ENCODE results near the gene ZSCAN25.
"Not testable (repeated sequence)": the region's sequence is repeated elsewhere in the genome, so short reads cannot be mapped to it uniquely, and the experiment has no call there.

Gene ZSCAN25

DNA sequence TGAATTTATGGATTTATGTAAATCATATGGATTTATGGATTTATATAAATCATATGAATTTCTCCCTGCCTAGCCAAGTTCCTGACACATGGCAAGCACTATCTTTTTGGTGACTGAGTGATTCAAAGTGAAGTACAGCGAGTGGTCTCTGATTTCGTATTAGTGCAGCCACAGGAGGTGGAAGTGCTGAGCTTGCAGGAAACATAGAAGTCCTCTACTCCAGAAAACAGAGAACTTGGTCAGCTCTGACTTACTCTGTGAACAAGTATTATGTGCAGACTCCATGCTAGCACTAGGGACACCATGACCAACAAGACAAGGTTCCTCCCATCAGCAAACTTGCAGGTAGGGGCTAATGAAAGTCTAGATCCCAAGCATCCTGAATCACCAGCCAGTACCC is 34.5 kb downstream of the ZSCAN25 start:
- DNase-seq: no peak

DNA sequence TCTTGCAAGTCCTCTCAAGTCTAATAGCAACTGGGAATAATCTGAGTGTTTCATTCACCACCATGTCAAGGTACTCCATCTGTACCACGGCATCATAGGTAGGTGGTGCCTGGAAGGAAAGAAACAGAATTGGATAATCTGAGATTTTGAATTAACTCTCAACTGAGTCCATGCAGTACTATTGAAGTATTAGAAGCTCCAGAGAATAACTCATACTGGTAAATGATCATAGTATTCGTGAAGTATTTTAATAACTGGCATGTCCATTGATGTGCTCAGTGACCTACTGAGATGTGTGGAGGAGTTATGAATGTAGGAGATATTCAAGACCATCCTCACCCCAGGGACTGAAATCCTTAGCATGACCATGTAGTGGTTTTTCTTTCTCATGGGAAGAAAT is 35.9 kb downstream of the ZSCAN25 start:
- DNase-seq: no peak

DNA sequence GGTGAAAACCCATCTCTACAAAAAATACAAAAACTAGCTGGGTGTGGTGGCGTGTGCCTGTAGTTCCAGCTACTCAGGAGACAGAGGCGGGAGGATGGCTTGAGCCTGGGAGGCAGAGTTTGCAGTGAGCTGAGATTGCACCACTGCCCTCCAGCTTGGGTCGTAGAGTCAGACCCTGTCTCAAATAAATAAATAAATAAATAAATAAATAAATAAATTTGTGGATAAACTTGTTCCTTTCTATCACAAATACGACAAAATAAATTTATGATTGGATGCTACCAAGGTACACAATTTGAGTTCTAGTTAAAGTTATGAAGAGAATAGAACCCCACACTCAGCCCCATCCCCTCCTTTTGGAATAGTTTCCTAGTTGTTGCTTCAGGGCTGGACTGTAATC is 36.5 kb downstream of the ZSCAN25 start:
- DNase-seq: not testable (repeated sequence)

DNA sequence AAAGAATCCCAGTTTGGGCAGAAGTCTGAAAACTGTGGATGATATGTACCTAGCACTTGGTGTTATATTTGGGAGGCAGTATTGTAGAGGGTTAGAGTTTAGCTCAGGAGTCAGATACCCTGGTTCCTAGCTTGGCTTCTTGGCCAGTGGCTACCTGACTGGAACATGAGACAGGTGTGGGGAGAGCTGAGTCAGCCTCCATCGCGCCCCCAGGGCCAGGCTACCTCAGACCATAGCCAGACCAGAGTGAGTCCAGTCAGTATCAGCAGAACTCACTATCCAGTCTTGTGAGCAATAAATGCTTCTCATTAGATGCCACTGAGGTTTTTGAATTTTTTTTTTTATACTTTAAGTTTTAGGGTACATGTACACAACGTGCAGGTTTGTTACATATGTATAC is 37.0 kb downstream of the ZSCAN25 start:
- DNase-seq: no peak

DNA sequence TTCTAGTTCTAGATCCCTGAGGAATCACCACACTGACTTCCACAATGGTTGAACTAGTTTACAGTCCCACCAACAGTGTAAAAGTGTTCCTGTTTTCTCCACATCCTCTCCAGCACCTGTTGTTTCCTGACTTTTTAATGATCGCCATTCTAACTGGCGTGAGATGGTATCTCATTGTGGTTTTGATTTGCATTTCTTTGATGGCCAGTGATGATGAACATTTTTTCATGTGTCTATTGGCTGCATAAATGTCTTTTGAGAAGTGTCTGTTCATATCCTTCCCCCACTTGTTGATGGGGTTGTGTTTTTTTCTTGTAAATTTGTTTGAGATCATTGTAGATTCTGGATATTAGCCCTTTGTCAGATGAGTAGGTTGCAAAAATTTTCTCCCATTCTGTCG is 37.9 kb downstream of the ZSCAN25 start:
- not testable (repeated sequence) for DNase-seq

DNA sequence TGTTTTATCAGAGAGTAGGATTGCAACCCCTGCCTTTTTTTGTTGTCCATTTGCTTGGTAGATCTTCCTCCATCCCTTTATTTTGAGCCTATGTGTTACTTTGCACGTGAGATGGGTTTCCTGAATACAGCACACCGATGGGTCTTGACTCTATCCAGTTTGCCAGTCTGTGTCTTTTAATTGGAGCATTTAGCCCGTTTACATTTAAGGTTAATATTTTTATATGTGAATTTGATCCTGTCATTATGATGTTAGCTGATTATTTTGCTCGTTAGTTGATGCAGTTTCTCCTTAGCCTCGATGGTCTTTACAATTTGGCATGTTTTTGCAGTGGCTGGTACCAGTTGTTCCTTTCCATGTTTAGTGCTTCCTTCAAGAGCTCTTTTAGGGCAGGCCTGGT is 41.1 kb downstream of the ZSCAN25 start:
- not testable (repeated sequence) for DNase-seq

DNA sequence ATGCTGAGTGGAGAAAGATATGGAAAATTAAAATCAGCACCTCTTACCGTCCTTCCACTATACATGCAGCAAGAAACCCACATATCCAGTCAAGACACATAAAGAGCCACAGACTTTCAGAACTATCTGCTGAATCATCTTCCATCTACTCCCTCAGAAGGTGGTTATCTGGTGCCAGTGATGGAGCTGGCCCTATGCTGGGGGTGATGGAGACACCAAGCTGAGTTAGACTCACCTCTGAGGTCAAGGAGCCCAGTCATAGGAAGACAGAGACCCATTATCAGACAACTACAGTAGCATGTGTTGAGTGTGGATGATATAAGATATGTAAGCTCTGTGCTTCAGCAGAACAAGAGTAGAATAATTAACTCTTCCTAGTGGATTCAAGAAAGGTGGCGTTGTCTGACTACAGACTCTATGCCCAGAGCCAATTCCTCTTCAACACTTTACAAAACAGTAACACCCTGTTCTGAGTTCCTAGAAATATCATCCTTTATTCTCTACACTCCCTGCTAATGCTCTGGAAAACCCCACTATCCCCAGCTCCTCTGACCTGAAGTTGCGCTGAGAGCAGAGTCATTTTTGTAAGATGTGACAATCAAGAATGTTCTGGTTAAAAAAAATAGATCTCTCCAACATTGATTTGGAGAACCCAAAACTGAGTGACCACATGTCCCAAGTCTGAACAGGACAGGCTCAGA is 48.7 kb downstream of the ZSCAN25 start:
- DNase-seq: no peak

DNA sequence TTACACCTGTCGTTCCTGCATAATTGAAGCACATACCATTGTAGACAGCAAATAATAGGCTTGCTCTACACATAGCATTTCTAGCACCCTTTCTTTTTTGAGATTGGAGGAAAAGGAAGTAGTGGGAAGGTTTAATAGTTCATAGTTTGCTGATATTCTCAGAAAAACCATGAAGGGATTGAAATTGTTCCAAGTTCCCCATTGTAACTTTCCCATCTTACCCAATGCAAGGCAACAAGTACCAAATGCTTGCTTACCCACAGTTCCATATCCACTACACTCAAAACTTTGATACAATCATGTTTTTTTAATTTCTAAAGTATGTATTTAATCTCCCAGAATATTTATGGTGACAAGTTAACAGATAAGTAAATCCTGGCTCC is 49.3 kb downstream of the ZSCAN25 start:
- DNase-seq: no peak

DNA sequence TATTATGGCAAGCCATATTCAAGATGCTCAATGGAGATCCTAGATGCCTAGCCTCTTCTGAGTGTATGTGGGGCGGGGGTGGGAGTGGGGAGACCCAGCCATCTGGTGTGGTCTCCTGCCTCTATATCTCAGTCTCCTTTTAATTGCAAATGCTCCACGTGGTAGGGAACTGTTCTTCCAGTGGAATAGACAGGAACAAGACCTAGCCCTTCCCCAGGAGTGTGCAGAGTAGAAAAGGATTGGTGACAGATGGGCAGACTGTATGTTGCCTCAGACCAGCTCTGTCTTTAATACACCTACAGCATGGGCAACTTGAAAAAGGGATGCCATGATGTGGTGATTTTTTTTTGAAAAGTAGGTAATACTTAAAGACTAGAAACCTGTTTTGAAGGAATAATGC is 50.4 kb downstream of the ZSCAN25 start:
- DNase-seq: peak; percentile 0

DNA sequence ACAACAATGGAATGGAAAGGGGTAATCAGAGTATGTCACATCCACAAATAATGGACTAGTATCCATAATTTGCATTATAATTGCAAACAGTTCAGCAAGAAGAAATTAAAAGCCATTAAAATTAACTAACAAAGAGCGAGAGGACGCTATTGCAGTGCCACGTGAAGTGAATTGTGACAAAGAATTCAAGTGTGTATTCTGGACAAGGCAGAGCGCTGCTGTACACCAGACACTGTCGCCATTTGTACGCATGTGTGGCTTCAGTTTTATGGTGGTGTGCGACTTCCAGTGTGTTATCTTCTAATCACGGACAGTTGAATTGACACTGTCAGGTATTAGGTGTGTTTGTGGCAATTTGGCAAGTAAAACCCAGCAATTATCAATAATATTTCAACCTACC is 51.8 kb downstream of the ZSCAN25 start:
- no peak for DNase-seq

DNA sequence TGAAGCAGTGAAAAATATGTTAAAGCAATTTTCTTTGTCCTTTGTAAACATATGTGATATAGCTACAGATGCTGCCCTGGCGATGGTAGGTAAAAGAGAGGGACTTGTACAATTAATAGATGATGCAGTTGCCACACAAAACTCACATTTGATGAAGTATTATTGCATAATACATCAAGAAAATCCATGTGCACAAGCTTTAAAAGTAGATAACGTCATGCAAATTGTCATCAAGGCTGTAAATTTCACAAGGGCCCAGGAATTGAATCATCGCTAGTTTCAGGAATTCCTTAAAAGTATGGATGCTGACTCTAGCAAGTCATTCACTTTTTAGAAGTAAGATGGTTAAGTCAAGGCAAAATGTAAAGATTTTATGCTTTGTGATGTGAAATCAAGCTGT is 53.0 kb downstream of the ZSCAN25 start:
- DNase-seq: no peak

DNA sequence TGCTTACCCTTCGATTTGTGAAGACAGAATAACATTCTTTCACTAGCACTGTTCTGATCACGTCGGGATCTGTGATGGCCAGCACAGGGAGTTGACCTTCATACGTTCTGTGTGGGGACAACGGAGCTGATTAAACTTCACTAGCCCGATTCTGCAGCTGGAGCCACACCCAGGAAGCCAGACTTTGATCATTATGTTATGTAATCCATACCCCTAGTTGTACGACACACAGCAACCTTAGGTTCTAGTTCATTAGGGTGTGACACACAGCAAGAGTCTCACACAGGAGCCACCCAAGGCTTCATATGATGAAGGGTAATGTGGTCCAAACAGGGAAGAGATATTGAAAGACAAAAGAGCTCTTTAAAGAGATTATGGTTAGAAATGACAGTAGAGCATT is 55.8 kb downstream of the ZSCAN25 start:
- no peak for DNase-seq

DNA sequence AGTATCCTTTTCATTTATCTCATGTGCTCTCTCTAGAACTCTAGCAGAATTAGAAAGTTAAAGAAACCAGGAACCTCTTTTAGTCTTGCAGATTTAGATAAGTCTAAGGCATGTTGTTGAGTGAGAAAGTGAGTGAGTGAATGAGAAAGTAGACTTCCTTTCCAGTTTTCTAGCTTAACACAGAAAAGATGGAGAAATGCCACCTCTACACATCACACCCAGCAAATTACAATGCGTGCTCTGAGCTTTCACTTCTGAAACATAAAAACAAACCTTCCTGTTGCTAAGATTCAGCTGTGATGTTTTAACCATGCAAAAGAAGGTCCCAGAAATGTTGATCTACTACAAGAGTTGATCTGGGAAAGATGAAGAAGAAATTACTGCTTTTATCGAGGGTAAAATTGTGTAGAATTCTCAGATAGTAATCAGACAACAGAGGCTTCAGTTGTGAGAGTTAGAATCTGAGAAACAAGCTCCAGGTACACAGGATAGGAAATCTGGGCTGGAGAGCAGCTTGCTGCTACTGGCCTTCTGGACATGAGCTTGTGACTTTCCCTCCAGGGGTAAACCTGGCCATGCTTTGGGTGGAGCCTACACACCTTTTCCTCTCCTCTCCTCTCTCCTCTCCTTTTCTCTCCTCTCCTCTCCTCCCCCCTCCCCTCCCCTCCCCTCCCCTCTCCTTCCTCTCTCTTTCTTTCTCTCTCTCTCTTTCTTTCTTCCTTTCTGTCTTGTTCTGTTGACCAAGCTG is 58.4 kb downstream of the ZSCAN25 start:
- no peak for DNase-seq

DNA sequence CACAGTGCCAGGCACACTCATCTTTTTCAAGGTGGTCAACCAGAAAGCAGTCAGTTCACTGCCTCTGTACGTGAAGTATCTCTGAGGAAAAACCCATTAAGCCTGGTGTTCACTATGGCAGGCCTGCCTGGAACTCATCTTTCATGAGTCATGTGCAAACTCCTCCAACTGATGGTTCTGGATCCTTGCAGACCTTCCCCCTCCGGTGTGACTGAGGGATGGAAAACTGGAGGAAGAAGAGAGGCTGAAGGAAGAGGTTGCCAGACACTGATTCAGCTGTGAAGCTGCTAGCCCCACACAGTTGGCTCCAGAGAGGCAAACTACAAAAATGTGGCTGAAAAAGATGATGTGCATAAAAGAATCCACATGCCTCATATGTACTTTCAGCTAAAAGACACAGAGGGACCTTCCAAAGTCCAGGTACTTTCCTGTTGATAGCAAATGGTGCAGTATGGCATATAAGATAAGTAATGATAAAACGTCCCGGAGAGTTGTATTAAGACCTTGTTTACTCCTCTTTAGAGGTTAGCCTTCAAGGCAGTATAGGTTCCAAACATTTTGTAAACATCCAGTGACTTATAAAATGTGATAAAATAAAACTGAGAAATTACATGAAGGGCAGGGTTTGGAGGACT is 60.4 kb downstream of the ZSCAN25 start:
- DNase-seq: no peak

DNA sequence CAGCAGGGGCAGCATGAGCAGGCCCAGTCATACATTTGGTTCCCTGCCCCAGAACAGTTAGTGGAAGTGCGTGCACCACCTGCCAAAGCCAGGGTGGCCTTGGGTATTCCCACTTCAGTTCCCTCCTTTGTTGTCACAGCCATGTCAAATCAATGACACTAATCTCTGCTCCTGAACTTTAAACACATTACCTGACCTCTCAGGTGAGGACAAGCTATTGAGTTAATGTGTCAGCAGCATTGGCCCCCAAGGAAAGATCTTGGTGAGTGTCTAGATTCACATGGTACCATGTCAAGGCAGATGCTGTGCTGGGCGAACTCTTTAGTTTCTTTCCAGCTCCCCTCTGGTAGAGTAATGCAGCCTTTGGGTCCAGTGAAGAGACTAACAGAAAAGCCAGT is 60.9 kb downstream of the ZSCAN25 start:
- no peak for DNase-seq

DNA sequence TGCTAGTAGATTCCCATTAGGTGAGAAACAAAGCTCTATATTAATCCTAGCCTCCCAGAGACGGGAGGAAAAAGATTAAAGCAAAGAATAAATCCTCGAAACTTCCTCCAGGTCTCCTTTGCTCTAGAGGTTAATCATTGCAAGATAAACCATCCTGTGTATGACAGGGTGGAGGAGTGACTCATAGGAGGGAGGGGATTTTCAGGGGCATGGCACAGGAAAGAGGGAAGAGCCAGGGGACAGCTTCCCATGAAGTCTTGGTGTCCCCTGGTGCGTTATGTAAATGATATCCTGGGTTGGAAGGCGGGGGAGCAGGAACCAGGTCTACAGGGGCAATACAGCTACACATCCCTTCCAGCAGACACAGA is 62.3 kb downstream of the ZSCAN25 start:
- no peak for DNase-seq

DNA sequence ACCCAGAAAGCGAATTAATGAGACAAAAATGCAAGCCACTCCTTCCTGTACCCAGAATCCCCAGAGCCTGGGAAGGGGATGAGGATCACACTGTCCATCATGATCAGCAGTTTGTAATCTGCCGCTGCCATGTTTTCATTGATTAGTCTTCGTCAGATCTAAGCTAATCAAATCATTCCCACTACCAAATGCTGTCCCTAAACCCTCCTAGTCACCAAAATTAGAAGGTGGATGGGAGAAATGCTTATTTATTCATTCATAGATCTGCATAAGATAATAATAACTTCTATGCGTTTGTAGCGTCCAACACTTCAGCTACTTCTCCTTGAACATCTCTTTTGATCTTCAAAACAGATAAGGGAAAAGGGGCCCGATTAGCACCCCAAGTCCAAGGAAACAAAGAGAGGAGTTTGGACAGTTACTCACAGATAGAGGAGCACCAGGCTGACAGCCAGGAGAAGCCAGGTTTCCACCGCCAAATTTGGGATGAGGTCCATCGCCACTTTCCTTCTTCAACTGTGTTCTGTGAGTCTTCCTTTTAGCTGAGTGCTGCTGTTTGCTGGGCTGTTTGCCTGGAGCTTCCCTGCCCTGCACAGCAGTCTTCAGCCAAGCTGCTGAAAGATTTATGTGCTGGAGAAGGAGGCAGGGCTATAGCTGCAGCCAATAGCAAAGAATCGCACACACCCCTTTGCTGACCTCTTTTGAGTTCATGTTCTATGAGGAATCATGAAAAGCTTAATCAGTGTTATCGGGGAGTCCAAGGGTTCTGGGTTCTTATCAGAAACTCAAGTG is 62.9 kb downstream of the ZSCAN25 start, which contains the start of gene CYP3A5:
Gene CYP3A5 (minus strand): TSS at position 597 of the 792 bp plus-strand sequence. CDS start 100 bp downstream, at position 497.
- peak; percentile 2 for DNase-seq
